HEK293 (cell line): ENCODE results near the gene FBRSL1.

ENCODE experiments used
- CTCF ChIA-PET: fragments of 350-600 bp; formaldehyde crosslinking; extraction: SDS; loops from one replicate; lab custom pipeline; 2021; ENCODE audit warnings: antibody characterized with exemption; lab: Yijun Ruan, JAX
- POLR2A ChIA-PET: fragments of 300-600 bp; formaldehyde crosslinking; extraction: SDS; loops from one replicate; lab custom pipeline; 2020; ENCODE audit warnings: antibody characterized with exemption, inconsistent platforms; lab: Yijun Ruan, JAX
- H3K27ac ChIP-seq: fragments of 200-500 bp; sonication (Bioruptor generic); 2 replicates; pipeline ENCODE4 v1.5.1; 2014; ENCODE audit warnings: low read depth, low read length, control low read depth, inconsistent platforms; ENCODE audit errors: extremely low read depth
- H3K36me3 ChIP-seq, 2 experiments: fragments of 200-500 bp in 1 of 2; sonication (Bioruptor generic) in 1 of 2; 1 replicate in 1 of 2; 2 replicates in 1 of 2; pipeline ENCODE4 v1.5.1; 2014 to 2017; ENCODE audit warnings: inconsistent platforms in 2 of 2, low read length in 2 of 2; ENCODE audit not compliant: control insufficient read depth in 2 of 2, insufficient read depth in 1 of 2
- H3K4me1 ChIP-seq: fragments of 200-500 bp; sonication (Bioruptor generic); 2 replicates; pipeline ENCODE4 v1.5.1; 2014; ENCODE audit warnings: mild to moderate bottlenecking, low read length, inconsistent platforms; ENCODE audit not compliant: control insufficient read depth, insufficient read depth
- H3K4me3 ChIP-seq: 2 replicates; pipeline ENCODE4 v1.5.1; 2011; ENCODE audit warnings: low read depth, mild to moderate bottlenecking, control low read depth, low read length, moderate library complexity
- H3K9me3 ChIP-seq: fragments of 200-500 bp; sonication (Bioruptor generic); 2 replicates; pipeline ENCODE4 v1.5.1; 2014; ENCODE audit warnings: low read depth, low read length, inconsistent platforms; ENCODE audit not compliant: control insufficient read depth, insufficient read depth
- BCL11B ChIP-seq: fragments of 450-650 bp; formaldehyde crosslinking; IDR thresholded peaks from 2 replicates; pipeline ENCODE4 v1.5.1; 2016; ENCODE audit warnings: low read depth, missing biosample characterization, missing genetic modification characterization
- EGR2 ChIP-seq: fragments of 450-650 bp; formaldehyde crosslinking; IDR thresholded peaks from 2 replicates; pipeline ENCODE4 v1.5.1; 2016; ENCODE audit warnings: low read depth, missing biosample characterization, missing genetic modification characterization
- KLF1 ChIP-seq: fragments of 450-650 bp; formaldehyde crosslinking; IDR thresholded peaks from 2 replicates; pipeline ENCODE4 v1.5.1; 2016; ENCODE audit warnings: missing biosample characterization, missing genetic modification characterization
- KLF17 ChIP-seq: fragments of 450-650 bp; formaldehyde crosslinking; IDR thresholded peaks from 2 replicates; pipeline ENCODE4 v1.5.1; 2016; ENCODE audit warnings: missing biosample characterization, missing genetic modification characterization
- KLF7 ChIP-seq: fragments of 450-650 bp; formaldehyde crosslinking; IDR thresholded peaks from 2 replicates; pipeline ENCODE4 v1.5.1; 2016; ENCODE audit warnings: missing biosample characterization, missing genetic modification characterization, borderline replicate concordance
- MYNN ChIP-seq: fragments of 450-650 bp; formaldehyde crosslinking; IDR thresholded peaks from 2 replicates; pipeline ENCODE4 v1.5.1; 2016; ENCODE audit warnings: missing biosample characterization, missing genetic modification characterization, borderline replicate concordance
- OSR2 ChIP-seq: fragments of 450-650 bp; formaldehyde crosslinking; IDR thresholded peaks from 2 replicates; pipeline ENCODE4 v1.5.1; 2016; ENCODE audit warnings: missing biosample characterization, missing genetic modification characterization
- RBAK ChIP-seq: fragments of 450-650 bp; formaldehyde crosslinking; IDR thresholded peaks from 2 replicates; pipeline ENCODE4 v1.5.1; 2016; ENCODE audit warnings: missing biosample characterization, missing genetic modification characterization
- SP2 ChIP-seq: fragments of 450-650 bp; formaldehyde crosslinking; IDR thresholded peaks from 2 replicates; pipeline ENCODE4 v1.5.1; 2016; ENCODE audit warnings: missing biosample characterization, missing genetic modification characterization
- SP7 ChIP-seq: fragments of 450-650 bp; formaldehyde crosslinking; IDR thresholded peaks from 2 replicates; pipeline ENCODE4 v1.5.1; 2016; ENCODE audit warnings: missing biosample characterization, missing genetic modification characterization
- ZEB2 ChIP-seq: fragments of 450-650 bp; formaldehyde crosslinking; IDR thresholded peaks from 2 replicates; pipeline ENCODE4 v1.5.1; 2016; ENCODE audit warnings: missing biosample characterization, missing genetic modification characterization
- ZFP41 ChIP-seq: fragments of 450-650 bp; formaldehyde crosslinking; IDR thresholded peaks from 2 replicates; pipeline ENCODE4 v1.5.1; 2016; ENCODE audit warnings: missing biosample characterization, missing genetic modification characterization, borderline replicate concordance
- ZIC2 ChIP-seq: fragments of 450-650 bp; formaldehyde crosslinking; IDR thresholded peaks from 2 replicates; pipeline ENCODE4 v1.5.1; 2016; ENCODE audit warnings: missing biosample characterization, missing genetic modification characterization
- ZNF138 ChIP-seq: fragments of 450-650 bp; formaldehyde crosslinking; IDR thresholded peaks from 2 replicates; pipeline ENCODE4 v1.5.1; 2016; ENCODE audit warnings: missing biosample characterization, missing genetic modification characterization, borderline replicate concordance
- ZNF146 ChIP-seq: fragments of 450-650 bp; formaldehyde crosslinking; IDR thresholded peaks from 2 replicates; pipeline ENCODE4 v1.5.1; 2016; ENCODE audit warnings: missing biosample characterization, missing genetic modification characterization
- ZNF157 ChIP-seq: fragments of 450-650 bp; formaldehyde crosslinking; IDR thresholded peaks from 2 replicates; pipeline ENCODE4 v1.5.1; 2016; ENCODE audit warnings: missing biosample characterization, missing genetic modification characterization
- ZNF169 ChIP-seq: fragments of 450-650 bp; formaldehyde crosslinking; IDR thresholded peaks from 2 replicates; pipeline ENCODE4 v1.5.1; 2016; ENCODE audit warnings: missing biosample characterization, missing genetic modification characterization
- ZNF184 ChIP-seq: fragments of 450-650 bp; IDR thresholded peaks from 2 replicates; pipeline ENCODE4 v1.5.1; 2018; ENCODE audit warnings: missing biosample characterization, mild to moderate bottlenecking, missing genetic modification characterization
- ZNF19 ChIP-seq: fragments of 450-650 bp; formaldehyde crosslinking; IDR thresholded peaks from 2 replicates; pipeline ENCODE4; 2016; ENCODE audit warnings: missing biosample characterization, missing genetic modification characterization, low read depth
- ZNF214 ChIP-seq: fragments of 450-650 bp; formaldehyde crosslinking; IDR thresholded peaks from 2 replicates; pipeline ENCODE4 v1.5.1; 2017; ENCODE audit warnings: missing biosample characterization, mild to moderate bottlenecking, missing genetic modification characterization, borderline replicate concordance
- ZNF24 ChIP-seq: fragments of 450-650 bp; formaldehyde crosslinking; IDR thresholded peaks from 2 replicates; pipeline ENCODE4 v1.5.1; 2016; ENCODE audit warnings: missing biosample characterization, missing genetic modification characterization
- ZNF404 ChIP-seq: fragments of 450-650 bp; formaldehyde crosslinking; IDR thresholded peaks from 2 replicates; pipeline ENCODE4 v1.5.1; 2017; ENCODE audit warnings: missing biosample characterization, missing genetic modification characterization
- ZNF423 ChIP-seq: fragments of 450-650 bp; formaldehyde crosslinking; IDR thresholded peaks from 2 replicates; pipeline ENCODE4 v1.5.1; 2016; ENCODE audit warnings: missing biosample characterization, missing genetic modification characterization
- ZNF488 ChIP-seq: fragments of 450-650 bp; formaldehyde crosslinking; IDR thresholded peaks from 2 replicates; pipeline ENCODE4 v1.5.1; 2016; ENCODE audit warnings: missing biosample characterization, missing genetic modification characterization
- ZNF544 ChIP-seq: fragments of 450-650 bp; formaldehyde crosslinking; IDR thresholded peaks from 2 replicates; pipeline ENCODE4 v1.5.0; 2017; ENCODE audit warnings: missing biosample characterization, missing genetic modification characterization
- ZNF639 ChIP-seq: fragments of 450-650 bp; formaldehyde crosslinking; IDR thresholded peaks from 2 replicates; pipeline ENCODE4 v1.5.1; 2016; ENCODE audit warnings: missing biosample characterization, missing genetic modification characterization
- ZNF704 ChIP-seq: fragments of 450-650 bp; formaldehyde crosslinking; IDR thresholded peaks from 2 replicates; pipeline ENCODE4 v1.5.1; 2016; ENCODE audit warnings: missing biosample characterization, missing genetic modification characterization
- ZNF707 ChIP-seq: fragments of 450-650 bp; formaldehyde crosslinking; IDR thresholded peaks from 2 replicates; pipeline ENCODE4 v1.5.1; 2016; ENCODE audit warnings: missing biosample characterization, missing genetic modification characterization
- ZNF843 ChIP-seq: fragments of 450-650 bp; formaldehyde crosslinking; IDR thresholded peaks from 2 replicates; pipeline ENCODE4 v1.5.1; 2016; ENCODE audit warnings: missing biosample characterization, missing genetic modification characterization
- TF ChIP-seq, protein P1 (sequence below): fragments of 450-650 bp; formaldehyde crosslinking; IDR thresholded peaks from 2 replicates; pipeline ENCODE4 v1.5.1; 2017; ENCODE audit warnings: missing biosample characterization, mild to moderate bottlenecking, missing genetic modification characterization, moderate library complexity
- TF ChIP-seq, protein P2 (sequence below): fragments of 450-650 bp; formaldehyde crosslinking; IDR thresholded peaks from 2 replicates; pipeline ENCODE4 v1.5.1; 2016; ENCODE audit warnings: missing biosample characterization, missing genetic modification characterization

FBRSL1 gene

DNA sequence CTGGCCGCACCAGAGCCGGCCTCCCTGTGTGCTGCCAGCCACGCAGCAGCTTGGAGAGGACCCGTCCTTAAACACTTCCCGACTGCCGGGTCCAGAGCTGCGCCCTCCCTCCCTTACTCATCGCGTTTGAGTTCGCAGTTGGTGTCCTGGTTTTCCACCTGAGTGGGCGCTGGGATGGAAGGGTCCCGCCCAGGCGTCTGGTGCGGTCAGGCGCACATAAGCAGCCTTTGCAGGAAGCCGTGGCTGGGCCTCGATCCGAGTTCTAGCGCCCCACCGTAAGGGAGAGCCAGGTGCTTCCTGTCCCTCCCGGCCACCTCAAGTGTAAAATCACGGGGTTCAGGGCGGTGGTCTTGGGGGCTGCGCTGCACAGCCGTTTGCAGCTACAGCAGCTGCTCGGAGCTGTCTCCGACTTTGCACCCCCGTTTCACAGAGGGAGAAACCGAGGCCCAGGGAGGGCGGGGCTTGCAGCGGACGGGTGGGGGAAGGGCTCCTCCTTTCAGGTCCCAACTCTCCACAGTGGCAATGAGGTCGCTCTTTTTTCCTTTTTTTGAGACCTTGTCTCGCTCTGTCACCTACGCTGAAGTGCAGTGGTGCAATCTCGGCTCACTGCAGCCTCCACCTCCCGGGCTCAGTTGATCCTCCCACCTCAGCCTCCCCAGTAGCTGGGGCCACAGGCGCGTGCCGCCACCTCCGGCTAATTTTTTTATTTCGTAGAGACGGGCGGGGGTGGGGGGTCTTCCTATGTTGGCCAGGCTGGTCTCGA is 69.1 kb downstream of the FBRSL1 start:
- Histone ChIP-seq H3K4me3 (peak overlapping the region; percentile 50), H3K9me3 (no peaks in the 10 kb centered on the region), H3K4me1 (peaks cover 4% of the 10 kb centered on the region), H3K36me3 (peaks cover 0 to 1% of the 10 kb centered on the region in 2 experiments; a peak in 1 of 3 replicates), H3K27ac (no peak overlapping the region)
- POLR2A ChIA-PET = interaction anchor here (1.0 kb wide), 2 partner anchors 68 to 143 kb away, joined by 3 read pairs; no protein-coding TSS in a partner anchor
- CTCF ChIA-PET = interaction anchor here (4.7 kb wide), 1 partner anchor 144 kb away, joined by 34 read pairs; no protein-coding TSS in a partner anchor
- TF ChIP-seq, protein P1, sequence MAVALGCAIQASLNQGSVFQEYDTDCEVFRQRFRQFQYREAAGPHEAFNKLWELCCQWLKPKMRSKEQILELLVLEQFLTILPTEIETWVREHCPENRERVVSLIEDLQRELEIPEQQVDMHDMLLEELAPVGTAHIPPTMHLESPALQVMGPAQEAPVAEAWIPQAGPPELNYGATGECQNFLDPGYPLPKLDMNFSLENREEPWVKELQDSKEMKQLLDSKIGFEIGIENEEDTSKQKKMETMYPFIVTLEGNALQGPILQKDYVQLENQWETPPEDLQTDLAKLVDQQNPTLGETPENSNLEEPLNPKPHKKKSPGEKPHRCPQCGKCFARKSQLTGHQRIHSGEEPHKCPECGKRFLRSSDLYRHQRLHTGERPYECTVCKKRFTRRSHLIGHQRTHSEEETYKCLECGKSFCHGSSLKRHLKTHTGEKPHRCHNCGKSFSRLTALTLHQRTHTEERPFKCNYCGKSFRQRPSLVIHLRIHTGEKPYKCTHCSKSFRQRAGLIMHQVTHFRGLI (tag by site-specific recombination) = no peak
- no peak for TF ChIP-seq ZNF19 (tag by site-specific recombination)
- no peak for TF ChIP-seq ZNF138
- no peak for TF ChIP-seq ZNF704 (tag by site-specific recombination)
- TF ChIP-seq ZNF843 (tag by site-specific recombination) = no peak
- no peak for TF ChIP-seq OSR2 (tag by site-specific recombination)
- no peak for TF ChIP-seq ZNF24 (tag by site-specific recombination)
- no peak for TF ChIP-seq ZNF214 (tag by site-specific recombination)
- no peak for TF ChIP-seq SP7
- TF ChIP-seq ZFP41 = no peak
- TF ChIP-seq ZNF544 (tag by site-specific recombination) = no peak
- TF ChIP-seq ZNF146 (tag by site-specific recombination) = no peak
- peak; percentile 42; the same call in 1 of the 2 replicates for TF ChIP-seq EGR2 (tag by site-specific recombination)
- TF ChIP-seq ZIC2 (tag by site-specific recombination) = no peak
- no peak for TF ChIP-seq KLF7 (tag by site-specific recombination)
- TF ChIP-seq, protein P2, sequence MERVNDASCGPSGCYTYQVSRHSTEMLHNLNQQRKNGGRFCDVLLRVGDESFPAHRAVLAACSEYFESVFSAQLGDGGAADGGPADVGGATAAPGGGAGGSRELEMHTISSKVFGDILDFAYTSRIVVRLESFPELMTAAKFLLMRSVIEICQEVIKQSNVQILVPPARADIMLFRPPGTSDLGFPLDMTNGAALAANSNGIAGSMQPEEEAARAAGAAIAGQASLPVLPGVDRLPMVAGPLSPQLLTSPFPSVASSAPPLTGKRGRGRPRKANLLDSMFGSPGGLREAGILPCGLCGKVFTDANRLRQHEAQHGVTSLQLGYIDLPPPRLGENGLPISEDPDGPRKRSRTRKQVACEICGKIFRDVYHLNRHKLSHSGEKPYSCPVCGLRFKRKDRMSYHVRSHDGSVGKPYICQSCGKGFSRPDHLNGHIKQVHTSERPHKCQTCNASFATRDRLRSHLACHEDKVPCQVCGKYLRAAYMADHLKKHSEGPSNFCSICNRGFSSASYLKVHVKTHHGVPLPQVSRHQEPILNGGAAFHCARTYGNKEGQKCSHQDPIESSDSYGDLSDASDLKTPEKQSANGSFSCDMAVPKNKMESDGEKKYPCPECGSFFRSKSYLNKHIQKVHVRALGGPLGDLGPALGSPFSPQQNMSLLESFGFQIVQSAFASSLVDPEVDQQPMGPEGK (tag by site-specific recombination) = 0 out of 2 replicates have a peak, but pooled peaks have one; percentile 16
- TF ChIP-seq ZNF157 (tag by site-specific recombination) = no peak
- peak; percentile 9; the same call in 1 of the 2 replicates for TF ChIP-seq KLF1 (tag by site-specific recombination)
- no peak for TF ChIP-seq ZNF184 (tag by site-specific recombination)
- TF ChIP-seq RBAK = no peak
- no peak for TF ChIP-seq ZEB2 (tag by site-specific recombination)
- 0 out of 2 replicates have a peak, but pooled peaks have one; percentile 12 for TF ChIP-seq KLF17 (tag by site-specific recombination)
- no peak for TF ChIP-seq BCL11B
- TF ChIP-seq MYNN = no peak
- no peak for TF ChIP-seq ZNF169 (tag by site-specific recombination)
- no peak for TF ChIP-seq ZNF404 (tag by site-specific recombination)
- no peak for TF ChIP-seq ZNF707 (tag by site-specific recombination)
- no peak for TF ChIP-seq ZNF639 (tag by site-specific recombination)
- peak; percentile 5; the same call in 1 of the 2 replicates for TF ChIP-seq SP2 (tag by site-specific recombination)
- TF ChIP-seq ZNF423 (tag by site-specific recombination) = no peak
- no peak for TF ChIP-seq ZNF488 (tag by site-specific recombination)
